GM18498 (cell line): Measurements from ENCODE around the gene FOLR2.
"Not testable (repeated sequence)": the region's sequence is repeated elsewhere in the genome, so short reads cannot be mapped to it uniquely, and the experiment has no call there.

Experiments used
- ATAC-seq: cut with Tn5 transposase; IDR thresholded peaks from one replicate; pipeline ENCODE4 v1.9.1; 2021; ENCODE audit warnings: mild to moderate bottlenecking, moderate library complexity; ENCODE audit not compliant: unreplicated experiment

FOLR2 gene

DNA sequence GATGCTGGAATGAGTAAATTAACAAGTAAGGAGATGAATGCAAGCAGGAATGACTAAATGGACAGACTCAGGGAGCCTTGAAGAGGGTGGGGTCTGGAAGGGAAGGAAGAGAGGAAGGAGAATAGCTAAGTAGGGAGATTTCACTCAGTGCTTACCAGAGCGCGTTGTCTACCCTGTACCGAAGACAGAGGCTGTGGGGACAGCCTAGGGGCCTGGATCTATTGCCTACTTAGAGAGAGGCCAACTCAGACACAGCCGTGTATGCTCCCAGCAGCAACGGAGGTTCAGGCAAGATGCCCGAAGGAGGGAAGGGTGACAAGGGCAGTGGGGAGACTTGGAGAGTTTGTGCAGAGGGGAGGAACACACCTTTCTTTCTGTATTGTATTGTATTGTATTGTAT, at the start of gene FOLR2:
Gene FOLR2 (plus strand): TSS at position 157 of the 400 bp plus-strand sequence. CDS start 1,791 bp downstream, outside the sequence.
- ATAC-seq, result no peak

DNA sequence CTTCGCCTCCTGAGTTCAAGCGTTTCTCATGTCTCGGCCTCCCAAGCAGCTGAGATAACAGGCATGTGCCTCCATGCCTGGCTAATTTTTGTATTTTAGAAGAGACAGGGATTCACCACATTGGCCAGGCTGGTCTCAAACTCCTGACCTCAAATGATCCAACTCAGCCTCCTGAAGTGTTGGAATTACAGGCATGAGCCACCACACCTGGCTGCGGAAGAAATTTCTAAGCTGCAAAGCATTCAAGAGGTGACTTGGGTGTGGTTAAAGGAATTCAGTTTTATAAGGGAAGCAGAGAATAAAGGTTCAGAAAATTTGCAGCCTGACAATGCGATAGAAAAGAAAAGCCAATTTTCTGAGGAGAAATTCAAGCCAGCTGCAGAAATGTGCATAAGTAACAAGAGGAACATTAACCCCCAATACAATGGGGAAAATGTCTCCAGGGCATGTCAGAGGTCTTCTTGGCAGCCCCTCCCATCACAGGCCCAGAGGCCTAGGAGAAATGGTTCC, 47.5 kb upstream of the FOLR2 start:
- ATAC-seq, result not testable (repeated sequence)

DNA sequence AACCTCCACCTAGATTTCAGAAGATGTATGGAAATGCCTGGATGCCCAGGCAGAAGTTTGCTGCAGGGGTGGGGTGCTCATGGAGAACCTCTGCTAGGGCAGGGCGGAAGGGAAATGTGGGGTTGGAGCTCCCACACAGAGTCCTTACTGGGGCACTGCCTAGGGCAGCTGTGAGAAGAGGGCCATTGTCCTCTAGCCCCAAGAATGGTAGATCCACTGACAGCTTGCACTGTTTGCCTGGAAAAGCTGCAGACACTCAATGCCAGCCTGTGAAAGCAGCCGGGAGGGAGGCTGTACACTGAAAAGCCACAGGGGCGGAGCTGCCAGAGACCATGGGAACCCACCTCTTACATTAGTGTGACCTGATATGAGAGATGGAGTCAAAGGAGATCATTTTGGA, 46.8 kb upstream of the FOLR2 start:
- not testable (repeated sequence) for ATAC-seq

DNA sequence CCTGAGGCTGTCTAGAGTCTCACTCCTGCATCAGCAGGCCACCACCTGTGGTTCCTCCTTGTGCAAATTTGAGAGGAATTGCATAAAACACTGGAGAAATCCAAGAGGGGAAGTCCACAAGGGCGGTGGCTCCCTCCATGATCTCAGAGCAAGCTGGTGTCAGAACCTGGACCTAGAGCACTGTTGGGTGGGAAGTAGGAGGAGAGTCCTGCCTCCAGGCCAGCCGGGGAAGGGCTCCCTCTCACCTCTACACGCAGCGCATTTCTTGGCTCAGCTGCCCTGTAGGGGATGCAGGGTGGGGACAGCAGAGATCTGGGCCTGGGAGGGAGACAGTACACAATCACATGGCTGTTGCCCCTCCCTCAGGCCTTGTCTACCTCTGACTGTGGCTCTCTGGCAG, 44.6 kb upstream of the FOLR2 start:
- ATAC-seq, result not testable (repeated sequence)

DNA sequence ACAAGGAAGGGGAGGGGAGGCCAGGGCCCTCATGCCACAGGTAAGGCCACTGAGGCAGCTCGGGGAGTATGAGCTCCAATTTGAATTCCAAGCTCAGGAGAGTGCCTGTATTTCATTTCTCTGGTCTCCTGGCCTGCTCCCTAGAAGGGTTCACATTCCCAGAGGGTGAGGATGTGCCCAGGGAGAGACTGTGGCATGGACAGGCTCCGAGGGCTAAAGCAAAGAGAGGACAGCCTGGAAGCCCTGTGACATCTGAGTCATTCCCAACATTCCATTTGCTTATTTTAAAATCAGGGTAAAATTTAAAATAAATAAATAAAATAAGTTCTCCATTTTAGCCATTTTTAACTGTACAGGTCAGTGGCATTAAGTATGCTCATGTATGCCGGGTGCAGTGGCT, 43.3 kb upstream of the FOLR2 start:
- no peak for ATAC-seq

DNA sequence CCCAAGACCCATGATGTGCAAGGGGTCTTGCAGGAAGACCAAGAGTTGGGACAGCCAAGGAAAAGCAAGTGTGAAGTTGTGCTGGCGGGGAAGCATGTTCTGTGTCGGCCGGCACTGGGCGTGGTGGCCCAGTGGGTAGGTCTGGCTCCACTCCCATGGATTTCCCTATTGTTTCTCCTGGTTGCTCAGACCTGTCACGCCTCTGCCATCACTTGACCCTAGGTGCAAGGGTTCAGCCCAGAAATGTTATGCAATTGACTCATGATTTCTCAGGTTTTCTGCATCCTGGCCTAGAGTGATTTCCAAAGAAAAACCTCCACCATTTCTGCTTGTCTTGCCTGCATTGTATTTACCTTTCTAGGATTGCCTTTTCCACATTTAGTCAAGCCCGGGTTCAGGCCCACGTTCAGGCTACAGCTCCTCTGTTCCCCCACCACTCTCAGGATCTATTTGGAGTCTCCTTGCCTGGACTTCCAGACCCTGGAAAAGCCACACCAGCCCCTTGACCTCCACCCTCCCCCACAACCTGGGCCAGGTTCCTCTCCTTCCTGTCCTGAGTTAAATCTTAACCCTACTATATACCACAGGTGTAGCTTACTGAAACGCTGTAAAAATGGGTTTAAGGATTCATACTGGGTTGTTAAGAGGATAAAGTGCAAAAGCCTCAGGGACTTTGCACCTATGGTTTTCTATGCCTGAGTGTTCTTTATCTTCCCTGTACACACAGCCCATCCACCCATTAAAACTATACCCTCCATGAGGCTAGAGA, 42.1 kb upstream of the FOLR2 start:
- ATAC-seq, result no peak

DNA sequence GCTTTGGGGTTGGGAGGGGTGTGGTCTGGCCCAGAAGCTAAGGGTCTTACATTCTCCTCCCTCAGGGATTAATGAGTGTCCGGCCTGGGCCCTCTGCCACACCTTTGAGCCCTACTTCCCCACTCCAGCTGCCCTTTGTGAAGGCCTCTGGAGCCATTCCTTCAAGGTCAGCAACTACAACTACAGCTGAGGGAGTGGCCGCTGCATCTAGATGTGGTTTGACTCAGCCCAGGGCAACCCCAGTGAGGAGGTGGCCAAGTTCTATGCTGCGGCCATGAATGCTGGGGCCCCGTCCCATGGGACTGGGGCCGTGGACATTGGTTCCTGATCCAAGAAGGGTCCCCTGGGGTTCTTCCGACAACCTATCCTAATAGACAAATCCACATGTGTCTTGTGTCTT, 38.9 kb upstream of the FOLR2 start:
- ATAC-seq, result no peak

DNA sequence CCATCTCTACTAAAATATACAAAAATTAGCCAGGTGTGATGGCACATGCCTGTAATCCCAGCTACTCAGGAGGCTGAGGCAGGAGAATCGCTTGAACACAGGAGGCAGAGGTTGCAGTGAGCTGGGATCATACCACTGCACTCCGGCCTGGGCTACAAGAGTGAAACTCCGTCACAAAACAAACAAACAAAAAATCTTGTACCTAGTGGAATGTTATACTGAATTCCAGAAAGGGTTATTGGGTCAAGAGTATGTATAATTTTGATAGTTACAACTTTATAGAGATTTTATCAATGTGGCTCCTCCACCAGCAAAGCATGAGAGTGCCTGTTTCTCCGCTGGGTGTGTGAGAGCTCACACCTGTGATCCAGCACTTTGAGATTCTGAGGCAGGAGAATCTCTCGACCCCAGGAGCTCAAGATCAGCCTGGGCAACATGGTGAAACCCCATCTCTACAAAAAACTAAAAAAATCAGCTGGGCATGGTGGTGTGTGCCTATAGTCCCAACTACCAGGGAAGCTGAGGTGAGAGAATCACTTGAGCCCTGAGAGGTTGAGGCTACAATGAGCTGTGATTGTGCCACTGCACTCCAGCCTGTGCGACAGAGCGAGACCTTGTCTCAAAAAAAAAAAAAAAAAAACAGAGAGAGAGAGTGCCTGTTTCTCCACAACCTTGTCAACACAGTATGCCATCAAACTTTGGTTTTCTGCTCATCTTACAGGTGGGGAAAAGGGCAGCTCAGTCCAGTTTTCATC, 37.4 kb upstream of the FOLR2 start:
- no peak for ATAC-seq

DNA sequence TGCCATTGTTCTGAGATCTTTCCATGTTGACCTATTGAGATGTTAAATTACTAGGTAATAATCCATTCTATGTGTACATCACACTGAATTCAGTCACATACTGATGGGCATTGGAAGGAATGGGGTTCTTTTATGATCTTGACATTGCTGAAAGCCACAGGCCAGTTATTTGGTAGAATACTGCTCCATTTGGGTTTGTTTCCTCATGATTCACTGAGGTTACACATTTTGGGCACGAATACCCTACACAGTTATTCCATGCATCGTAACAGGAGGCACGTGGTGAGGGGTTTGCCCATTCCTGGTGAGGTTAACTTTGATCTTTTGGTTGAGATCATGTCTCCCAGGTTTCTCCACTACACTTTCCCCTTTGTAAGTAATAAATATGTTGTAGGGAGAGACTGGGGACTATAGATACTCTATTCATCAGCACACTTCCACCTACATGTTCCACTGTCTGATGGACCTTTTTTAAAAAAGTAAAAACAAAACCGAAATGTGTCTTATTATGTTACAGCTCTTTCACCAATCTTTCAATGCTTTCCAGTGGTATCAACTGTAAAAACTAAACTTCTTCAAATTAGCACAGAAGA, 36.7 kb upstream of the FOLR2 start:
- no peak for ATAC-seq

DNA sequence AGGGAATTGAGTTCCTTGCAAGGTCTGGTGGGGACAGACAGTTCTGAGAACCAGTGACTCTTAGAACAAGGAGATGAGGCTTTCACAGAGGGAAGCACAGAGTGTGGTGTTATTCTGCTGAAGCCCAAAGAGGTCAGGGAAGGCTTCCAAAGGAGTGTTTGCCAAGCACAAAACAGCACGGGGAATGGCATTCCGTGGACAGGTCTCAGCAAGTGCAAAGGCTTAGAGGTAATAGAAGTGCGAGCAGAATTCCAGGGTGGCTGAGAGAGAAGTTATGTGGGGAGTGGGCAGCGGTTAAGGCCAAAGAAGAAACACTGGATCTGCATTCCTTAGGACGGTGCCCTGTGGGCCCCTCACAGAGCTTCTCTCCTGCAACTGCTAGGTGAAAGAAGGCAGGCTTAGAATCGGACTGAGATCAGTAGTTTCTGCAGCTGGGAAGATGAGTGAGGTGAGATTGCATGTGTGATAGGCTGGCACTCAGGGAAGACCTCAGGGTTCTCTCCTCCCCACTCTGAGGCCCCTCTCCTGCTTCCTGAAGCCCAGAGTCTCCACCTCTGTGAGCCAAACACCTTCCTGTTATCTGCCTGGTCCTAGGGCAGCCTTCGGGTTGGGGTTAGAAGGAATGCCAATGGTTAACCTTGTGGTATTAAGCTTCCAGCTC, 35.6 kb upstream of the FOLR2 start:
- ATAC-seq, result not testable (repeated sequence)

DNA sequence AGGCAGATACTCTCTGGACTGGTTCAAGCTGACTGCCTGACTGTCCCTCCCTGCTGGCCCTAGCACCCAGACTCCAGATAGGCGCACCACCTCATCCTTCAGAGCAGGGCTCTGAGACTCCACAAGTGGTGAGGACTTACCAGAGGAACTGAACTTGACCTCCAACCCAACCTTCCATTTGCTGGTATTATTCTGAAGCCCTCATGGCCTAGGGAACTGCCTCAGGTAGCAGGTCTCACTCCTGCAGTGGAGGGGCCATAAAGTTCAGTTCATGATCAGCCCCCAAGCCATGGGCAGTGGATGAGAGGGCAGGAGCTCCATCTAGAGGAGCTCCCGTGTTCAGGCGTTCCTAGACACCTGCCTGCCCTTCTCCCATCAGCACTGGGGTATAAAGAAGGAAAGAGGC, 35.0 kb upstream of the FOLR2 start:
- not testable (repeated sequence) for ATAC-seq

DNA sequence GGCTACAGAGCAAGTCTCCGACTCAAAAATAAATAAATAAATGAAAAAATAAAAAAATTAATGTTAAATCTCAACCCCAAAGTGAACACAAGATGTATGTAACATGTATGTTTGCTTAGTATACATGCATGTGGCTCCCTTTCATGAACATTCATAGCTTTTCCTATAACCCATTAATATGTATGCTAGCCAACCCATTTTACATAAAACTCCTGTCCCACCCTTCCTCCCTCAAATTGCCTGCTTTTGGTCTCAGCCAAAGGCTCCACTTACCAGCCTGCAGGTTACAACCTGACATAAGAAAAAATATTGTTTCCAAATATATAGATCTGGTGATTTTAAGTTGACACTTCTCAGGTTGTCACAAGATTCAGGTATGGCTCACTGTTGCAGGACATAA, 28.3 kb upstream of the FOLR2 start:
- no peak for ATAC-seq

DNA sequence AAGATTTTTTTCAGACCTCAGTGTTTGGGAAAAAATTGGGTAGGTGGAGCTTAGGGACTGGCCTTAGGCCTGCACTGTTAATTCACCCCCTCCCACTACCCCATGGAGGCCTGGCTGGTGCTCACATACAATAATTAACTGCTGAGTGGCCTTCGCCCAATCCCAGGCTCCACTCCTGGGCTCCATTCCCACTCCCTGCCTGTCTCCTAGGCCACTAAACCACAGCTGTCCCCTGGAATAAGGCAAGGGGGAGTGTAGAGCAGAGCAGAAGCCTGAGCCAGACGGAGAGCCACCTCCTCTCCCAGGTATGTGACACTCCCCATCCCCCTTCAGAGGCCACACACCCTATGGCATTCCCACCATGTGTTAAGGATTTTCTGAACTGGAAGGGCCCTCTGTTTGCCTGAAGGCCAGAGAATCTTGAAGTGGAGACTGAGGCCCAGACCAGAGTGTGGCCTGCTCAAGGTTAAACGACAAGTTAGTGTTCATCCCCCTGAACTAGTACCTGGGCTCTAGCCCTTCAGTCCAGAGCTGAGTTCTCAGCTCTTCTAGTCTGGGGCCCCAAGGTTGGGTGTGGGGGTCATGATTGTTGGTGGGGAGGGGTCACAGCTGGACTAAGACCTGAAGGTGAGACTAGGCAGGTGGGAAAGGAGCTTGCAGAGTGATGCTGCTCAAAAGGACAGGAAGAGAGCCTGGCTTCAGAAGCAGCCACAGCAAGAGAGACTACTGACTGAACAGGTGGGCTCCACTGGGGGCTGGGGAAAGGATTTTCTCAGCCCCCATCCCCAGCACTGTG, 26.9 kb upstream of the FOLR2 start:
- no peak for ATAC-seq

DNA sequence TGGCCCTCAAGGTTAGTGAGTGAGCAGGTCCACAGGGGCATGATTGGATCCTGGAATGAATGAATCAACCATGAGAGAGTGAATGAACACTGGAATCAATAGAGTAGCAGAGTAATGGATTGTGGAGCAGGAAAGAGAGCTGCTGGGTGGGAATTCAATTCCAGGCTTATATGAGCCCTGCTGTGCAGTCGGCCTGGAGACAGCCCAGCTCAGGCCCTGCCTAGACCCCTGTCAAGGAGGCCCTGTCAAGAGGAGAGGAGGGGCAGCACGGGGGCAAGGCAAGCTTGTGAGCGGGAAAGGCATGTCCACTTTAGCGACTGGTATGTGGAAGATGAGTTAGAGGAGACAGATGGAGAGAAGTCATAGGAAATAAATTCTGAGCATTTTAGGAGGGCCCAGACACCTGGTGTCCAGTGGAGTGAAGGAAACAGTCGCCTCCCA, 25.9 kb upstream of the FOLR2 start:
- no peak for ATAC-seq

DNA sequence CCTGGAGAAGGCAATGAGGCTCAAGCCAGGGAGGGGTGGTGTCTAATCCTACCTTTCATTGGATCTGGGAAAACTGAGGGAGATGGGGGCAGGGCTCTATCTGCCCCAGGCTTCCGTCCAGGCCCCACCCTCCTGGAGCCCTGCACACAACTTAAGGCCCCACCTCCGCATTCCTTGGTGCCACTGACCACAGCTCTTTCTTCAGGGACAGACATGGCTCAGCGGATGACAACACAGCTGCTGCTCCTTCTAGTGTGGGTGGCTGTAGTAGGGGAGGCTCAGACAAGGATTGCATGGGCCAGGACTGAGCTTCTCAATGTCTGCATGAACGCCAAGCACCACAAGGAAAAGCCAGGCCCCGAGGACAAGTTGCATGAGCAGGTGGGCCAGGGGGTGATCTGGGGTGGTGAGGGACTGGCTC, 24.6 kb upstream of the FOLR2 start, which contains the start of gene FOLR1:
Gene FOLR1 (plus strand): TSS at position 180 of the 421 bp plus-strand sequence. CDS start 34 bp downstream, at position 214.
- no peak for ATAC-seq

DNA sequence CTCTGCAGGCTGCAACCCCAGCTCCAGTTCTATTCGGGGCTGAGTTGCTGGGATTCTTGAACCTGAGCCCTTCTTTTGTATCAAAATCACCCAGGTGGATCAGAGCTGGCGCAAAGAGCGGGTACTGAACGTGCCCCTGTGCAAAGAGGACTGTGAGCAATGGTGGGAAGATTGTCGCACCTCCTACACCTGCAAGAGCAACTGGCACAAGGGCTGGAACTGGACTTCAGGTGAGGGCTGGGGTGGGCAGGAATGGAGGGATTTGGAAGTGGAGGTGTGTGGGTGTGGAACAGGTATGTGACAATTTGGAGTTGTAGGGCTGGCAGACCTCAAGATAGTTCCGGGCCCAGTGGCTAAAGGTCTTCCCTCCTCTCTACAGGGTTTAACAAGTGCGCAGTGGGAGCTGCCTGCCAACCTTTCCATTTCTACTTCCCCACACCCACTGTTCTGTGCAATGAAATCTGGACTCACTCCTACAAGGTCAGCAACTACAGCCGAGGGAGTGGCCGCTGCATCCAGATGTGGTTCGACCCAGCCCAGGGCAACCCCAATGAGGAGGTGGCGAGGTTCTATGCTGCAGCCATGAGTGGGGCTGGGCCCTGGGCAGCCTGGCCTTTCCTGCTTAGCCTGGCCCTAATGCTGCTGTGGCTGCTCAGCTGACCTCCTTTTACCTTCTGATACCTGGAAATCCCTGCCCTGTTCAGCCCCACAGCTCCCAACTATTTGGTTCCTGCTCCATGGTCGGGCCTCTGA, 20.9 kb upstream of the FOLR2 start:
- no peak for ATAC-seq

DNA sequence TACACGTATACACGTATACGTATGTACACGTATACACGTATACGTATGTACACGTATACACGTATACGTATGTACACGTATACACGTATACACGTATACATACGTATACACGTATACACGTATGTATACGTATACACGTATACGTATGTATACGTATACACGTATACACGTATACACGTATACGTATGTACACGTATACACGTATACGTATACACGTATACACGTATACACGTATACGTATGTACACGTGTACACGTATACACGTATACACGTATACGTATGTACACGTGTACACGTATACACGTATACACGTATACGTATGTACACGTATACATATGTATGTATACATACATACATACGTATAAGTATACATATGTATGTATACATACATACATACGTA, 15.1 kb upstream of the FOLR2 start:
- ATAC-seq, result not testable (repeated sequence)

DNA sequence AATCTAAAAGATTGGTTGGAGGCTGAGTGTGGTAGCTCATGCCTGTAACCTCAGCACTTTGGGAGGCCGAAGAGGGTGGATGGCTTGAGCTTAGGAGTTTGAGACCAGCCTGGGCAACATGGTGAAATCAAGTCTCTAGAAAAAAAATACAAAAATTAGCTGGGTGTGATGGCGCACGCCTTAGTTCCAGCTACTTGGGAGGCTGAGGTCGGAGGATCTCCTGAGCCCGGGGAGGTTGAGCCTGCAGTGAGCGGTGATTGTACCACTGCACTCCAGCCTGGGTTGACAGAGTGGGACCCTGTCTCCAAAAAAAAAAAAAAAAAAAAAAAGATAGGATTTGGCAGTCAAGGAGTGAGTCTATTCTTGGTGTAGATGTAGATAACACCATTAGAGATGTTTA, 14.0 kb upstream of the FOLR2 start:
- ATAC-seq, result no peak

DNA sequence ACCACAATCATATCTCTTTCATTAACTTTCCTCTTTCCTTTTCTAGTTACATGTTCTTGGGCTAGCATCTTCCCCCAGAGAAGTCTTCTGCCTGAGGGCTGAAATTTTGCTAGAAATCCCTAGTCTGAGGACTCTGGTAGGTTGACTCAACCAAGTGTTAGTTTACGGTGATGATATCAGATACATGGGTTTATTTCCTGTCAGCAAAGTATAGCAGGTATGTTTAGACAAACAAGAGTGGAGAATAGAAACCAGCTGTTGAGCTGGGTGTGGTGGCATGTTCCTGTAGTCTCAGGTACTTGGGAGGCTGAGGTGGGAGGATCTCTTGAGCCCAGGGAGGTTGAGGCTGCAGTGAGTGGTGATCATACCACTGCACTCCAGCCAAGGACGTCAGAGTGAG, 13.4 kb upstream of the FOLR2 start:
- no peak for ATAC-seq
